Measurements from ENCODE around the gene INPPL1.

The INPPL1 gene

DNA sequence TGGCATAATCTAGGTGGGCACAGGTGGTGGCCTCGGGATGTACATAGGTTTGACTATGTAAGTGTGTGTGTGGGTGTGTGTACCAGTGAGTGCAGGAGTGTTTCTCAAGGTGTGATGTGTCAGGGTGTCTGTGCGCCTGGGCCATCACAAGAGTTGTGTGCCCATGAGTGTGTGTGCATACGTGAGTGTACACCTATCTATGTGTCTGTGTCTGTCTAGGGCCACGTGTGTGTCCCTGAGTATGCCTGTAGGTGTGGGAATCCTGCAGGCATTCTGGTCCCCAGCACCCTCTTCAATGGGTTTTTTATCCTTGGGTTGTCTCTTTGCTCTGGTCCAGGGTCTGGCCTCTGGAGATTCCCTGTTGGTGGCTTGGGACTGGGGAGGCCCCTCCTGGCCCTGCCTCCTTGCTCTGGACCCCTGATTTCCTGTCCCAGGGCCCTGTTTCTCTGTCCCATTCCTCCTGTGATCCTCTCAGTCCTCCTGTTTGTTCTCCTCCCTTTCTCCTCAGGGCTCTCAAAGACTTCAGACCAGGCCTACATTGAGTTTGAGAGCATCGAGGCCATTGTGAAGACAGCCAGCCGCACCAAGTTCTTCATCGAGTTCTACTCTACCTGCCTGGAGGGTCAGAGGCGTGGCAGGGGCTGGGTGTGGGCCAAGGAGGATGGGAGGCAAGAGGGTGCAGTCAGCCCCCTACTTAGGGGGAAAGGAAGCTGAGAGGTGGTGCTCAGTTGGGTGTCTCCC, 9.4 kb downstream of the INPPL1 start:
- no peak for DNase-seq

DNA sequence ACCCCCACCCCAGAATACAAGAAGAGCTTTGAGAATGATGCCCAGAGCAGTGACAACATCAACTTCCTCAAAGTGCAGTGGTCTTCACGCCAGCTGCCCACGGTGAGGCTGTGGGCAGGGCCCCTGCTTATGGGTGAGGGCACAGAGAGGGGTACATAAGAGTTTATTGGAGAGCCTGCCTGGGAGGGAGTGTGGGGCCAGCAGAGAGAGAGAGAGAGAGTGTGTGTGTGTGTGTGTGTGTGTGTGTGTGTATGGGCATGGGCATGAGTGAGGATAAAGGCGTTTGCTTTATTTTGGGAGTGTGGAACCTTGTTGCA, 9.9 kb downstream of the INPPL1 start:
- DNase-seq, result no peak

DNA sequence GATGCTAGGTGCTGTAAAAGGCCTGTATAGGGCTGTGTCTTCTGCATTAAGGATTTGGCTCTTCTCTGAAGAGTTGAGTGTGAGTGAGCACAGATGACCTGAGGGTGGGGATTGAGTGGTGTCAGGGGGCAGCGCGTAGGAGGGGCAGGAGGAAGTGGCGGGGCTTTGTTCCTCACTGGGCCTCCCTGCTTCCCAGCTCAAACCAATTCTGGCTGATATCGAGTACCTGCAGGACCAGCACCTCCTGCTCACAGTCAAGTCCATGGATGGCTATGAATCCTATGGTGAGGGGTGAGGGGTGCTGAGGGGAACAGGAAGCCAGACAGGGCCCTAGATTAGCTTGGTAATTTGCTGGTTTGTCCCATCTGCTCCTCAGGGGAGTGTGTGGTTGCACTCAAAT, 10.4 kb downstream of the INPPL1 start:
- DNase-seq, result no peak

DNA sequence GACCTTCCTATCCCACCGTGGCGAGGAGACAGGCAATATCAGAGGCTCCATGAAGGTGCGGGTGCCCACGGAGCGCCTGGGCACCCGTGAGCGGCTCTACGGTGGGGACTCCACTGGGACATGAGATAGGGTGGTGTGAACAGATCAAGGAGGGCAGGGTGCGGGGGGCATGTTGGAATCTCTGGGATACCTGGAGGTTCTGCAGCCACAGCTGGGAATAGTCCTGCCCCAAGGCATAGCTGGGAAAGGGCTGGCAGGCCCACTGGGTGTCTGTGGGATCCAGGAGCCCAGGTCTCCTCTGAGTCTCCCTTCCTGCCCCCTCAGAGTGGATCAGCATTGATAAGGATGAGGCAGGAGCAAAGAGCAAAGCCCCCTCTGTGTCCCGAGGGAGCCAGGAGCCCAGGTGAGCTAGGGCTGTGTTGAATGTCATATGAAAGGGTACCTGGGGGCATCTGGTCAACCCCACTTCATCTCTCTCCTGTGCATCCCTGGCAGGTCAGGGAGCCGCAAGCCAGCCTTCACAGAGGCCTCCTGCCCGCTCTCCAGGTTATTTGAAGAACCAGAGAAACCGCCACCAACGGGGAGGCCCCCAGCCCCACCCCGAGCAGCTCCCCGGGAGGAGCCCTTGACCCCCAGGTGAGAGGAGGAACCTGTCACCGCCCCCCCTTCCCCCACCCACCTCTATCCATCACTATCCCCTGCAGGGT, 10.9 kb downstream of the INPPL1 start:
- no peak for DNase-seq

DNA sequence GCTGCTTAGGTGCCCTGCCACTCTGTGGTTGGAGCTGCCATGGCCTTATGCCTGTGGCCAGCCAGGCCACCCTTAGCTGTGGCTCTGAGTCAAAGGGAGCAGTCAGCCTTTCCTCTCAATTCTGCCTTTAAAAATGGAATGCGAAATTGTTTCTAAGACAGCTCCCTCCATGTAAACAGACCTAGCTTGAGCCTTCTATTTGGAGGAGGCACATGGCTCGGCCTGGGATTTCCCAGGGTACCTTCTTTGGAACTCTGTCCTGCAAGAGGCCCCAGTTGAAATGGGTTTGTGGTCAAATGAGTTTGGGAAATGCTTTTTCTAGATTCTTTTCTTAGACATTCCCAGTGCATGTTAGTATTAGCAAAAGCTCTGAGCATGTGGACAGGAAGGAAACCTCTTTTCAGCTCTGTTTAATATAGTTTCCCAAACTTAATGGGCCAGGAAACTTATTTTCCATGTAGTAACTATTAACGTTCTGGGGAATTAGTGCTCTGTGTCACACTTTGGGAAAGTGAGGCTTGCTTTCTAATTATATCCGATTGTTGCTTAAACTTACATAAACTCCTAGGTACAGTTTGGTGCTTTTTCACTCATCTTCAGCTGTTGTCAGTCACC, 11.6 kb downstream of the INPPL1 start:
- no peak for DNase-seq

DNA sequence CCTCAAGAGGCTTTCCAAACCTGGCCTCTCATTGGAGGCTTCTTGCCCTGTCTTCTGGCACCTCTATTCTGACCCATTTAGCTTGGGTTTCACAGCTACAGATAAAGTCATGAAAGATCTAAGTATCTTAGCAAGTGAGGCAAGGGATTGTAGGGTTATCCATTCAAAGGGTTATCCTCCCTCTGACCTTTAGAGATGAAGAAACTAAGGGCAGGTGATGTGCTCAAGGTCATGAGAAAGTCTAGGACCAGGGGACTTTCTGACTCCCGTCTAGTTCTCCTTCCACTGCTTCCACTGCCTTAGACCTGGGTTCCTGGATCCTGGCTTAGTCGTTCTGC, 12.2 kb downstream of the INPPL1 start:
- DNase-seq, result no peak

DNA sequence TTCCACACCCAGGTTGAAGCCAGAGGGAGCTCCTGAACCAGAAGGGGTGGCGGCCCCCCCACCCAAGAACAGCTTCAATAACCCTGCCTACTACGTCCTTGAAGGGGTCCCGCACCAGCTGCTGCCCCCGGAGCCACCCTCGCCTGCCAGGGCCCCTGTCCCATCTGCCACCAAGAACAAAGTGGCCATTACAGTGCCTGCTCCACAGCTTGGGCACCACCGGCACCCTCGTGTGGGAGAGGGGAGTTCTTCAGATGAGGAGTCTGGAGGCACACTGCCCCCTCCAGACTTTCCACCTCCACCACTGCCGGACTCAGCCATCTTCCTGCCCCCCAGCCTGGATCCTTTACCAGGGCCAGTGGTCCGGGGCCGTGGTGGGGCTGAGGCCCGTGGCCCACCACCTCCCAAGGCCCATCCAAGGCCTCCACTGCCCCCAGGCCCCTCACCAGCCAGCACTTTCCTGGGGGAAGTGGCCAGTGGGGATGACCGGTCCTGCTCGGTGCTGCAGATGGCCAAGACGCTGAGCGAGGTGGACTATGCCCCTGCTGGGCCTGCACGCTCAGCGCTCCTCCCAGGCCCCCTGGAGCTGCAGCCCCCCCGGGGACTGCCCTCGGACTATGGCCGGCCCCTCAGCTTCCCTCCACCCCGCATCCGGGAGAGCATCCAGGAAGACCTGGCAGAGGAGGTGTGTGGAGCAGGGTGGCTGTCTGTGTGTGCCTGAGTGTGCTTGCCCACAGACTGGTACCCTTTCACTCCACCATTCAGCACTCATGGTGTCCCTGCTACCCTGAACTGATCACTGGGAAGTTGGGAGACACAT, 12.8 kb downstream of the INPPL1 start:
- no peak for DNase-seq

DNA sequence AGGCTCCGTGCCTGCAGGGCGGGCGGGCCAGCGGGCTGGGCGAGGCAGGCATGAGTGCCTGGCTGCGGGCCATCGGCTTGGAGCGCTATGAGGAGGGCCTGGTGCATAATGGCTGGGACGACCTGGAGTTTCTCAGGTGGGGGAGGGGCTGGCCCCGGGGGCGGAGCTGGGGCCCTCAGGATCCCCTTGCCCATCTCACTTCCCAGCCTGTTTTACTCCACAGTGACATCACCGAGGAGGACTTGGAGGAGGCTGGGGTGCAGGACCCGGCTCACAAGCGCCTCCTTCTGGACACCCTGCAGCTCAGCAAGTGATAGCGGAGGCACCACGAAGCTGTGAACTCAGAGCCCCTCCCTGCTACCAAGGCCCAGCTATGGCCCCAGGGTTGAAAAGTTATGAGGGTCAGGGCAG, 13.5 kb downstream of the INPPL1 start:
- DNase-seq, result peak; percentile 38

DNA sequence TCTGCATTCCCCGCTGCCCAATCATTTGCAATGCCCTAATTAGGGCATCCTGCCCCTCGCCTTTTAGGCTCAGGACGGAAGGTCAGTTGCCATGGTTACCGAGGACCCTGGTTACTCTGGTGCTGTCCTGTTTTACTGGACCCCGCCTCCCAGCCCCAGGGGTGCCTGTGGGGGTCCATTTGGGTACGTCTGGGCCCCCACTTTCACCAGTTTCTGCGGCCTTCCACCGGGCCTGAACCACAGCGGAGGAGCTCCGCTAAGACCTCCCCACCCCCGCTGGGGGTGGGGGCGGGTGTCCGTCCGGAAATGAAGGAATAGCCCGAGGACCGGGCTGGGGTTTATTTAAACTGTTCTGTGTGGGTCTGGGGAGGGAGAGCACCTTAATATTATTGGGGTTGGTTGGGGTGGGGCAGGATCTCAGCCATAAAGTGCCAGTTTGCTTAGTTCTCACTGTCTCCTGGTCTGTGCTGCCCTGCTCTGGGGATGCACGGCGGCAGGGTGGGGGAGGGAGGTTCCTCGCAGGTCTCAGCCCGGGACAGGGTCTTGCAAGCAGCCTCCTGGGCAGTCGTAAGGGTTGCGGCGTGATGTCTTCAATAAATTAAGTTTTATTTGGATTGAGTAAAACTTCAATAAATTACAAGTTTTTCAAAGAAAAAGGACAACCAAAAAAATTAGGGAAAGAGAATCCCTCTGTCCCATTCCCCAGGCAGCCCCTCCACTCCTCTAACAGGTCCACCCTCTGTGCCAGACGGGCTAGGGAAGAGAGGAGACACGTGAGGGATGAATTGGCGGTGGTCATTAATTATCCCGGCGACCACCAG, 14.1 kb downstream of the INPPL1 start:
- DNase-seq, result no peak

DNA sequence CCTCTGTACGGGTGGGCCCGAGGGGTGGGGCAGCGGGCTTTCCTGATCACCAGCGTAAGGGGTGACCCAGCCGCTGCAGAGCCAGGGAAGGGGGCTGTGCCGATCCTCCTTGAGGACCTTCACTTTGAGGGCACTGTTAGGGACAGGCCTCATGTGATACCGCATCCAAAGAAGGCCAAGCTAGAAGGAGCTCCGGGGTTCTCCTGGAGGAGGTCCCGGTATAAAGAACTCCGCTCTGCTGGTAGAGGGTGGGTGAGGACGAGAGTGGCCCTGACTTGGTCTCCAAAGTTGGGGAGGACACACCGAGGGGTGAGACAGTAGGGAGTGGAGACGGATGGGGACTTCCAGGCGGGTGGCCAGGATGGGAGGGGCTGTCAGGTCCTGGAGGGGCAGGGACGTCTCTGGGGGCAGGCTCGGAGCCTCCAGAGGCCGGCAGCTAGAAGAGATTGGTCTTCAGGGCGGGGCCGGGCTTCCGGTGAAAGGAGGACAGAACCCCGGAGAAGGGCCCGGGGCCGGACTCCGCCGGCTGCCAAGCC, 14.8 kb downstream of the INPPL1 start:
- peak; percentile 72 for DNase-seq

DNA sequence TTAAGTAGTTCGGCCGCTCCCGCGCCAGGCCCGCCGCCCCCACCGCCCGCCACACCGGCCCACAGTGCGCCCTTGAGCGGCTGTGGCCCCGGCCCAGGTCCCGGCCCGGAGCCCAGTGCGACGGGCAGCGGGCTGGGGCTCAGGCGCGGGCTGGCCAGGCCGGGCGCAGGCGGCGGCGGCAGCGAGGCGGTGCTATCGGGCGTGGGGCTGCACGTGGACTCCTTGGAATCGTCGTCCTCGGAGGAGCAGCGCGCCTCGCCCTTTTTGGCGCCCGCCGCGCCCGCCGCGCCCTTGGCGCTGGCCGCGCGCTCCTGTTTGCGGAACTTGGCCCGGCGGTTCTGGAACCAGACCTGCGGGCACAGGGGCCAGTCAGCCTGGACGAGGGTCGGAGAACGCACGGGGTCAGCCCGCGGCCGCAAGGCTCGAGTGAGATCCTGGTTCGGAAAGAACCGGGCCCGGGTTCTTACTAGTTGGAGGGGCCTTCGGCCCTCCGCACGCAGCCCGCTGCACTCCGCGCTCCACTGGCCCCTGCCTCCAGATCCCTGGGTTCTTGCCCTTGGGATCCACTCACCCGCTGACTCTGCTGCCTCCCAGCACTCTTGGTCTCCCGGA, 15.4 kb downstream of the INPPL1 start:
- no peak for DNase-seq

DNA sequence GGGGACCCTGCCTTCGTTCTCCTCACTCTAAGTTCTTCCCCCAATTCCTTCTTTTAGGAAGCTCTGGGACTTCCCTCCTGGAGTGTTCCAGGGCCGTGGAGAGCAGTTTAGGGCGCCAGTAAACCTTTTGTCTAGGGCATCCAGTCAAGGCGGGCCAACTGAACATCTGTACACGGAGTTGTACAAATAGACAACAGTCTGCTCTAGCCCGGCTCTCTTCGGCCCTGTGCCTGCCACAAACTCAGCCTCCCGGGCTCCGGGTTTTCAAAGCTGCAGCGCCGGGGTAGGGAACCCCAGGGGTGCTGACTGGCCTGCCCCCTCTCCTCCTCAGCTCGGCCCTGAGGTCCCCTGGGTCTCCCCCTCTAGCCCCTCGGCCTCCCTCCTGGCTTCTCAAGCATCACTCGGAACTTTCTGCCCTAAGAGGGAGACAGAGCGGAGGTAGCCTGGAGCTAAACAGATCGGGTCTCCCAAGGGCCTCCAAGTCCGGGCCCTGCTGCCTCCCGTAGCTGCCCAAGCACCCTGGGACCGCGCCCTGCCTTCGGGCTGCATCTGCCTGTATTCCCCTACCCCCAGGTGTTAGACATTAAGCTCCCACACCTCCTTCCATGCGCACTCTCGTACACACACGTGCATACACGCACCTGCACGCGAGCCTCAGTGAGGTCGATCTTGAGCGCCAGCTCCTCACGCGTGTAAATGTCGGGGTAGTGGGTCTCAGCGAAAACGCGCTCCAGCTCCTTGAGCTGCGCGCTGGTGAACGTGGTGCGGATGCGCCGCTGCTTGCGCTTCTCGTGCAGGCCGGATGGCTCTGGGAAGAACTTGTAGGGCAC, 16.1 kb downstream of the INPPL1 start:
- DNase-seq, result no peak

DNA sequence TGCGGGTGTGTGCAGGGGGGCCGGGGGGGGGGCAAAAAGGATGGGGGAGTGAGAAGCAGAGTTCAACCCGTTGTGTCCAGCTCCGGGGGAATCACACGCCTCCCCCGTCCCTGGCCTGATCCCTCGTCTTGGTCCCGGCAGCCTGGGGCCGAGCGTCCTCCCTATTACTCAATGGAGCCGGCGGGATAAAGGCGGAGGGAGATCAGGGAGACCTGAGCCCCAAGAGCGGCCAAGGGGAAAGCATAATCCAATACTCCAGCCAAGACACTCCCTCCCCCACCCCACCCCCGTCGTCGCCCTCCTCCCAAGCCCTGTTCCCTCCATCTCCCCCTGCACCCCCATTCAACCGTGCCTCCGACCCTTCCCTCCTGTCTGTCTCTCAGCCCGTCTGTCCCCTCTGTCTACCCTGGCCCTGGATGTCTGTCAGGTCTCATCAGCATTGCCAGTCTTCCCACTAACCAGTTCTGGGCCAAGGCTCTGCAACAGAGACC, 16.8 kb downstream of the INPPL1 start:
- DNase-seq, result no peak

DNA sequence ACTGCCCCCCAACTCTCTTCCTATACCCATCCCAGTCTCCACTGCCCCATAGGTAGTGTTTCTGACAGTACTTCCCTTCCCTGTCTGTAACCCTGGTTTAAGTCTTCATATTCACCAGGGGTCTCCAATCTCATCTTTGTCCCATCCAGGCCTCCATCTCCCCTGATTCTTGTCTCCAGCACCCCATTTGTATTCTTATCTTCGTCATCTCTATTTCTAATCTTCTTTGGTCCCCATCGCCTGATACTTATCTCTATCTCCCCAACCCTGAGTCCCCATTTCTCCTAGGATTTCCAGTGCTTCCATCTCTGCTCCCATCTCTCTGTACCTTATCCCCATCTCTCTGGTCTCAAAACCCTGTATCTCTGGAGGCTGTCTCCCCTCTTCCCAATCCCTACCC, 17.6 kb downstream of the INPPL1 start:
- no peak for DNase-seq

DNA sequence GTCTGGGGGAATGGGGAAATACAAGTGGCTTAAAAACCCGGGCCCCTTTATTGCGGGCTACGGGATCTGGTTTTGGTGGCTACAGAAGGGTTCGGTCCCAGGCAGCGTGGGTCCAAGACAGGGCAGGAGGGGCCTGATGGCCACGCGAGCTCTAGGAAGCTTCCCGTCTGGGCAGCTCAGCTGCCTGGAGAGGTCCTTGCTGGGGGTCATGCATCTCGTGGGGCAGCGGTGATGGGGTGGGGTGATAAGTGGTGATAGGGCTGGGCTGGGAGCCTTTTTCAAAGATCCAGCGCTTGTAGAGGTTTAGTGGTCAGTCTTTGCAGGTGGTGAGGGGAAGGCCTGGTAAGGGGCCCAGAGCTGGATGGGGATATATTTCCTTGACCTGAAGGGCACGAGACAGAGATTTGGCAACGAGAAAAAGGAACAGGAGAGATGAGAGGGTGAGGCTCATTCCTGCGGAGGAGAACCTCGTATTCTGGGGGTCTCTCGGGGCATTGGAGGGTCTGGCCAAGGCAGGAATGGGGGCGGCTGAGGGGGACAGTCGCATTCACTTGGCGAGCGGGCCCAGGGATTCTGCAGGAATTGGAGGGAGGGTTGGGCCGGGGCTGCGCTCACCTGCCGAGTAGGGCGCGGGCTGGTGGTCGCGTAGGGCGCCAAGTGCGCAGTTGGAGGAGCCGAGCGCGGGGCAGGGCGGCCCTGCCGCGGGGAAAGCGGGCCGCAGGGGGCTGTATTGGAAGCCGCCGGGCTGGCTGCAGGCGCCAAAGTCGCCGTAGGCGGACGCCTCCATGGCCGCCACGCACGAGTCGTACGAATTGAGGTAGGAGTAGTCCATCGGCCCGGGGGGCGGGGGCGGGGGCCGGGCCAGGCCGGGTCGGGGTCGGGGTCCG, 18.8 kb downstream of the INPPL1 start:
- no peak for DNase-seq

DNA sequence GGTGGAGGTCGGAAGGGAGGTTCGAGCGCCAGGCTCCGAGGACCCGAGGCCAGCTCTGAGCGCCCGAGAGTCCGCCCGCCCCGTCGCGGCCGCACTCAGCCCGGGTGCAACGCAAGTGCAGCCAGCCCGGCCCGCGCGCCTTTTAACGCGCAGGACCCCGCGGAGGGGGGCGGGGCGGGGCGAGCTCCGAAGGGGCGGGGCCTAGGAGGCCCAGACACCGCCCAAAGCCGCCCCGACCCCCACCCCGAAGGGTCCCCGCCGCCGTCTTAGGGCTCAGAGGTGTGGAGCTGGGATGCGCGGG, 19.4 kb downstream of the INPPL1 start, which contains the start of gene PHOX2A:
Gene PHOX2A (minus strand): TSS at position 117 of the 301 bp plus-strand sequence. CDS start 172 bp downstream, outside the sequence.
- DNase-seq, result no peak

DNA sequence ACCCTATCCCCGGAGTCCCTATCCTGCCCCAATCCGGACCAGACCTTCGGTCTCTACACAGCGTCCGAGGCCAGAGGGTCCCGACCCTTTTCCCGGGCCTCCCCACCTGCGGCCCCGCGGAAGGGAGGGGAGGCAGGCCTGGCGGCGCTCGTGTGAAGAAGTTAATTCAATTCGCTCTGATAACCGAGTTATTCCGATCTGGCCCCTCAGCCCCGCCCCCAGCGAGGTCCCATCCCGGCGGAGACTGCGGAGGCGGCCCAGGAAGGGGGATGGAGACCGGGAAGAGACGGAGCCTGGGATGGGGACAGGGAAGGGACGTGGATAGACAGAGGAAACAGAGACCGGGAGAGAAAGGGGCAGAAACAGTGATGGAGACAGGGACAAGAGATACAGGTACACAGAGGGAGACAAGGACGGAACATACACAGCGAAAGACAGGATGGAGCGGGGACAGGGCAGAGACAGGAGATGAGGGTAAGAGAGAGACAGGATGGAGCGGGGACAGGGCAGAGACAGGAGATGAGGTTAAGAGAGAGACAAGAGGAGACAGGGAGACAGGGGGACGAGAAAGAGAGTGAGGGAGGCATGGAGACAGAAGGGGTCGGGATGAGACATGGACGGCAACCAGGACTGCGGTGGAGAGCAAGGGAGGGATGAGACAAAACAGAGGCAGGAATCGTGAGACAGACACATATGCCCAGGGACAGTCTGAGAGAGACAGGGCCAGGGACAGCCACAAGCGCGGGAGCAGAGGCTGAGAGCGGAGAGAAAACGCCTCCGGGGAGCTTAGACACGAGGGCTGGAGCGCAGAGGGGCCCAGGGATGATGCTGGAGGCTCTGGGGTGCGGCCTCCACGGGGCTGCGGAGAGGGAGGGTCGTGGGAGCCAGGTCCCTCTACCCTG, 20.0 kb downstream of the INPPL1 start:
- DNase-seq, result no peak

DNA sequence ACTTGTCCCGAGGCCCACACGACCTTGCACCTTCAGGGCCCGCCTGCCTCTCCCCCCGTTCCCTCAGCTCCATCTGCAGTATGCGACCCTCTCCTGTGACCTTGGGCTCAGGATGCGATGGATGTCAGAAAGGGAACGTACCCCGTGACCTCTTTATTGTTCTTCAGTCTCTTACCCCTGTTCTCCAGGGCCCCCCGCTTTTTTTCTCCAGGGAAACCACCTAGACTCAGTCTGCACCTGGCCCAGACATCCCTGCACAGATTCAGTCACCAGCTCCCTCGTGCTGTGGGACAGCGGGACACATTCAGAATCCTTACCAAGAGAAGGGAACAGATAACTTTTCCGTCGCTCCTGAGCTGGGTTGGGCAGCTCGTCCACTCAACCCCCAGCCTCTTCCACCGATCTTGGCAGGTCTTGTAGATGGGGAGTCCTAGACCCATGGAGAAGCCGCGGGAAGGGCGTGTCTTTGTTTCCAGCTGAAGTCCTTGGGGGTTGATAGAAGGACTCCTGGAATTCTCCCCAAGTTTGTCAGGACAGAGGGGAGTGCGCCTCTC, 20.8 kb downstream of the INPPL1 start:
- DNase-seq, result no peak

Data from NCI-H226 (cell line).